Esophagus squamous epithelium (tissue), 5 donors: ENCODE results near the gene GPX4. TPM values are rescaled to one million over a fixed set of nuclear protein-coding genes. Genes with fewer than 3 reads are reported as not detected.
A peak's percentile ranks its signal among the peaks of the same experiment; 100 is the strongest.

Experiments used
- DNase-seq: peaks from one replicate; lab custom pipeline; 2025; lab: John Stamatoyannopoulos, UW
- H3K27ac ChIP-seq, 4 donors: fragments of 200-600 bp; sonication (generic); one replicate each; pipeline ENCODE4 v1.5.1; 2016 to 2019; ENCODE audit warnings: mild to moderate bottlenecking in 1 of 4
- H3K27me3 ChIP-seq, 4 donors: fragments of 200-600 bp; sonication (generic); 1 replicate in 3 of 4; 2 replicates in 1 of 4; pipeline versions ENCODE4 v1.5.1 to v1.6.0; 2017 to 2021; ENCODE audit warnings: antibody characterized with exemption in 1 of 4
- H3K36me3 ChIP-seq, 3 donors: fragments of 200-600 bp; sonication (generic); one replicate each; pipeline ENCODE4 v1.5.1; 2016 to 2019
- H3K4me1 ChIP-seq, 3 donors: fragments of 200-600 bp; sonication (generic); one replicate each; pipeline ENCODE4 v1.5.1; 2017 to 2019
- H3K4me3 ChIP-seq, 4 donors: fragments of 200-600 bp; sonication (generic); 1 replicate in 3 of 4; 2 replicates in 1 of 4; pipeline ENCODE4 v1.5.1; 2016 to 2019; ENCODE audit warnings: mild to moderate bottlenecking in 2 of 4, moderate library complexity in 1 of 4
- H3K9me3 ChIP-seq, 3 donors: fragments of 200-600 bp; sonication (generic); one replicate each; pipeline ENCODE4 v1.5.1; 2016 to 2019
- CTCF ChIP-seq, 6 experiments: fragments of 450-650 bp in 4 of 6; fragments of 200-600 bp in 2 of 6; sonication (generic) in 2 of 6; IDR thresholded peaks; one replicate each; pipeline ENCODE4 v1.5.1; 2016 to 2019; ENCODE audit warnings: antibody characterized with exemption in 6 of 6, mild to moderate bottlenecking in 4 of 6, moderate library complexity in 4 of 6
- POLR2A ChIP-seq, 4 donors: fragments of 450-650 bp; IDR thresholded peaks; one replicate each; pipeline ENCODE4 v1.6.1; 2017; ENCODE audit warnings: antibody characterized with exemption in 4 of 4, mild to moderate bottlenecking in 4 of 4, moderate library complexity in 3 of 4
- WGBS, 2 donors: methylation state at CpG; one replicate each; pipeline ENCODE4 v1.1.5; 2018; 5-methylcytosine and 5-hydroxymethylcytosine counted together
- intact Hi-C: fragments of 100-400 bp; cut with DNase I; formaldehyde crosslinking; loops from one replicate; pipeline ENCODE4 v1.15.0; 2022
- total RNA-seq, 4 donors: library from RNA; depleted of rRNA; stranded (reverse); fragments of >200 nt; gene quantifications; one replicate each; pipeline ENCODE4 v1.1.0, GENCODE V29; 2016
- donor health status: DM: yes; HTN: yes; CAD: no.

GPX4 gene
- total RNA-seq, 4 donors from 2014 or later = 108 to 405 (median 244) TPM

GRCh38 chr19:1066251-1066747 lies 37.5 kb upstream of the GPX4 start:
- Histone ChIP-seq H3K4me1 (peaks cover 29 to 70% (median 39%) of the 10 kb centered on the region in 3 donors), H3K4me3 (peak overlapping the region in 3 of 4 donors; percentile 38 to 69 (median 51)), H3K9me3 (no peaks in the 10 kb centered on the region), H3K36me3 (no peaks in the 10 kb centered on the region), H3K27me3 (peaks cover 9 to 70% (median 14%) of the 10 kb centered on the region in 4 donors), H3K27ac (peak overlapping the region in 2 of 4 donors; percentile 84 to 85)
- no peak for TF ChIP-seq POLR2A (IDR thresholded peaks at IDR 0.05)
- no peak for TF ChIP-seq CTCF (IDR thresholded peaks at IDR 0.05)
- DNase-seq = no peak
- 39 to 80% methylated on average over 1 to 14 of the region's 17 CpGs for WGBS, 2 donors
- intact Hi-C loops = no loop called here

- peak in 1 of 4 donors; percentile 45 for TF ChIP-seq POLR2A (IDR thresholded peaks at IDR 0.05)
- no peak for TF ChIP-seq CTCF (IDR thresholded peaks at IDR 0.05)
- peaks cover 33 to 76% (median 43%) of the 10 kb centered on the region in 3 donors for H3K4me1 ChIP-seq
- 0% methylated on average over 2 of the region's 61 CpGs; no CpG with 5 or more reads in 1 of the 2 donors for WGBS, 2 donors
- peaks cover 9 to 76% (median 14%) of the 10 kb centered on the region in 4 donors for H3K27me3 ChIP-seq
- H3K36me3 ChIP-seq = no peaks in the 10 kb centered on the region
- H3K4me3 ChIP-seq = peak within 1 kb of the TSS; percentile 27 to 69 (median 44)
- H3K9me3 ChIP-seq = no peaks in the 10 kb centered on the region
- peak within 1 kb of the TSS; percentile 66 to 85 (median 76) for H3K27ac ChIP-seq
- intact Hi-C loops = no loop called here
- no peak for DNase-seq
Measured at GRCh38 chr19:1066748-1067340, 37.0 kb upstream of the GPX4 start, which contains the start of gene ARHGAP45. ARHGAP45 (plus strand) TSS chr19:1067167; CDS start chr19:1067406, 239 bp downstream.

- intact Hi-C loops = no loop called here
- 0 to 9% methylated on average over 3 to 6 of the region's 38 CpGs for WGBS, 2 donors
- Histone ChIP-seq H3K36me3 (no peaks in the 10 kb centered on the region), H3K27me3 (peaks cover 9 to 82% (median 14%) of the 10 kb centered on the region in 4 donors), H3K27ac (peak overlapping the region; percentile 66 to 85 (median 76)), H3K4me3 (peak overlapping the region; percentile 27 to 69 (median 44)), H3K9me3 (no peaks in the 10 kb centered on the region), H3K4me1 (peaks cover 33 to 79% (median 43%) of the 10 kb centered on the region in 3 donors)
- no peak for TF ChIP-seq CTCF (IDR thresholded peaks at IDR 0.05)
- no peak for TF ChIP-seq POLR2A (IDR thresholded peaks at IDR 0.05)
- DNase-seq = no peak
Measured at GRCh38 chr19:1067341-1067957, 36.3 kb upstream of the GPX4 start.

GRCh38 chr19:1068009-1069001 lies 35.5 kb upstream of the GPX4 start:
- intact Hi-C loops = no loop called here
- Histone ChIP-seq H3K36me3 (no peaks in the 10 kb centered on the region), H3K27ac (peak overlapping the region; percentile 66 to 85 (median 76)), H3K27me3 (peaks cover 9 to 87% (median 14%) of the 10 kb centered on the region in 4 donors), H3K4me3 (peak overlapping the region; percentile 27 to 69 (median 44)), H3K9me3 (no peaks in the 10 kb centered on the region), H3K4me1 (peaks cover 33 to 79% (median 43%) of the 10 kb centered on the region in 3 donors)
- WGBS, 2 donors = 52 to 70% methylated on average over 4 to 7 of the region's 45 CpGs
- TF ChIP-seq POLR2A (IDR thresholded peaks at IDR 0.05) (no peak), CTCF (IDR thresholded peaks at IDR 0.05) (no peak)
- DNase-seq = no peak
